AG04449 (cell line): ENCODE data around the gene IQGAP2.

Experiments
- CTCF ChIA-PET: fragments of 350-600 bp; formaldehyde crosslinking; extraction: SDS; loops from one replicate; lab custom pipeline; 2021; ENCODE audit warnings: antibody characterized with exemption; lab: Yijun Ruan, JAX
- POLR2A ChIA-PET: fragments of 400-600, 350-600 bp; formaldehyde crosslinking; extraction: SDS; loops from one replicate; lab custom pipeline; 2020; ENCODE audit warnings: antibody characterized with exemption, inconsistent platforms; lab: Yijun Ruan, JAX
- DNase-seq: peaks from one replicate; pipeline ENCODE4 v3.0.0-alpha.2; 2010; ENCODE audit warnings: low read depth, low spot score
- H3K4me3 ChIP-seq: 2 replicates; pipeline ENCODE4 v1.5.1; 2011; ENCODE audit warnings: low read depth, mild to moderate bottlenecking, control low read depth, low read length
- CTCF ChIP-seq: IDR thresholded peaks from one replicate; pipeline ENCODE4 v1.5.1; 2011; ENCODE audit warnings: mild to moderate bottlenecking, moderate library complexity, low read length, control low read depth, inconsistent platforms; ENCODE audit not compliant: insufficient read depth; ENCODE audit errors: missing control alignments

Gene IQGAP2

GRCh38 chr5:76475936-76476335 lies 72.9 kb downstream of the IQGAP2 start:
- ChIA-PET CTCF (no interaction called here), POLR2A (no interaction called here)
- TF ChIP-seq CTCF: no peak
- H3K4me3 ChIP-seq: no peak overlapping the region
- DNase-seq: no peak

GRCh38 chr5:76476474-76477038 lies 73.5 kb downstream of the IQGAP2 start:
- no peak overlapping the region for H3K4me3 ChIP-seq
- no peak for TF ChIP-seq CTCF
- DNase-seq: no peak
- ChIA-PET CTCF (no interaction called here), POLR2A (no interaction called here)

- POLR2A ChIA-PET: no interaction called here
- no peak overlapping the region for H3K4me3 ChIP-seq
- no peak for TF ChIP-seq CTCF
- no peak for DNase-seq
- CTCF ChIA-PET: no interaction called here
These were observed 74.0 kb downstream of the IQGAP2 start for GRCh38 chr5:76477061-76477460.

GRCh38 chr5:76477571-76477970 lies 74.5 kb downstream of the IQGAP2 start:
- H3K4me3 ChIP-seq: no peak overlapping the region
- ChIA-PET POLR2A (no interaction called here), CTCF (no interaction called here)
- no peak for TF ChIP-seq CTCF
- DNase-seq: no peak

GRCh38 chr5:76479281-76479680 lies 76.2 kb downstream of the IQGAP2 start:
- CTCF ChIA-PET: no interaction called here
- H3K4me3 ChIP-seq: no peak overlapping the region

GRCh38 chr5:76479973-76480667 lies 77.0 kb downstream of the IQGAP2 start:
- ChIA-PET CTCF (no interaction called here), POLR2A (no interaction called here)

More at GRCh38 chr5:76479281-76479680, 76.2 kb downstream of the IQGAP2 start:
- POLR2A ChIA-PET: no interaction called here
- DNase-seq: no peak
- no peak for TF ChIP-seq CTCF

More at GRCh38 chr5:76479973-76480667, 77.0 kb downstream of the IQGAP2 start:
- no peak overlapping the region for H3K4me3 ChIP-seq
- no peak for TF ChIP-seq CTCF
- DNase-seq: no peak
